Measurements from ENCODE around the gene SEC61G. TPM values are rescaled to one million over a fixed set of nuclear protein-coding genes. Genes with fewer than 3 reads are reported as not detected.

The SEC61G gene
- total and polyA plus RNA-seq, 10 donors, result 52.8 to 290 (median 178) TPM

DNA sequence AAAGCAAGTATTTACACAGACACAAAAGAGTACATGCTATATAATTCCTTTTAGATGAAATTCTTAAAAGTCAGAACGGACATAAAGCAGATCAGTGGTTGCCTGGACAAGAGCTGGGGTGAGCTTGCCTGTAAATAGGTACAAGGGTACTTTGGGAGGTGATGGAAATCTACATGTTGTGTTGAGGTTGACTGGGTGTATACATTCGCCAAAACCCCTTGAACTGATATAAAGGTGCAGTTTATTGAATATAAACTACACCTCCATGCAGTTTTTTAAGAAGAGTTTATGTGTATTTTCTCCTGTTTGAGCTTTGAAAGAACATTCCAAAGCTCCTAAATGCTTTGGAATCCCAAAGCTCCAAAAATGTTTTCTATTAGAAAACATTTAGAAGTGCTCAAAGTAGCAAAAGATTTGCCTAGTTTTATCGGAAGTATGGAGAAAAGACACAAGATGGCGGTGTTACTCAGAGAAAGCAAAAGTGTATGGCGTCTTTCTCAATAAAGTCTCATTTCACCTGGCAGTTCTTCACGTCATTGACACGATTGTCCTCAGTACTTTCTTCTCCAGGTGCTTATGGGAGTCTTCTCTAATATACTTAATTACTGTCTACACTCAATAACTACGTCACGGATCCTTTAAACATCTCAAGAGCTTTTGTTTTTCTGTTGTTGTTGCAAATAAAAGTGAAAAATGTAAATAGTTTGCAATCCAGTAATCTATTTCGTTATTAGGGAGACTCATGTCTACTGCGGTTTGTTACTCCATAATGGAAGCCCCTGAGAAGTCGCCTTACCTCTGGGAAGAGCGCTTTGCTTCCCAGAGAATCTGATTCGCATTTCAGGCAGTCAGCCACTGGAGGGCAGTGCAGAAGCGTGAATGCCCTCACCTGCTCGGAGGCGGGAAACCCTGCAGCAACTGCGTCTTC lies 14.7 kb upstream of the SEC61G start:
- Histone ChIP-seq H3K27me3 (replicated peaks in 1 of 7) (peaks cover 0 to 36% (median 0%) of the 10 kb centered on the region in 7 donors), H3K4me3 (peak overlapping the region in 6 of 8 donors; percentile 7 to 61 (median 28)), H3K9me3 (peaks cover 0 to 20% (median 15%) of the 10 kb centered on the region in 8 donors), H3K36me3 (no peaks in the 10 kb centered on the region), H3K27ac (peak overlapping the region in 3 of 8 donors; percentile 4 to 12 (median 6)), H3K4me1 (peaks cover 0 to 11% (median 3%) of the 10 kb centered on the region in 6 donors)
- WGBS, 5 donors, result 23 to 29% (median 26%) methylated on average over 18 of the region's 18 CpGs
- DNase-seq, result peak; percentile 86
- TF ChIP-seq POLR2A (IDR thresholded peaks at IDR 0.05) (no peak), POLR2AphosphoS5 (IDR thresholded peaks at IDR 0.05) (peak in 1 of 3 donors; percentile 42)
- TF ChIP-seq, protein P1, sequence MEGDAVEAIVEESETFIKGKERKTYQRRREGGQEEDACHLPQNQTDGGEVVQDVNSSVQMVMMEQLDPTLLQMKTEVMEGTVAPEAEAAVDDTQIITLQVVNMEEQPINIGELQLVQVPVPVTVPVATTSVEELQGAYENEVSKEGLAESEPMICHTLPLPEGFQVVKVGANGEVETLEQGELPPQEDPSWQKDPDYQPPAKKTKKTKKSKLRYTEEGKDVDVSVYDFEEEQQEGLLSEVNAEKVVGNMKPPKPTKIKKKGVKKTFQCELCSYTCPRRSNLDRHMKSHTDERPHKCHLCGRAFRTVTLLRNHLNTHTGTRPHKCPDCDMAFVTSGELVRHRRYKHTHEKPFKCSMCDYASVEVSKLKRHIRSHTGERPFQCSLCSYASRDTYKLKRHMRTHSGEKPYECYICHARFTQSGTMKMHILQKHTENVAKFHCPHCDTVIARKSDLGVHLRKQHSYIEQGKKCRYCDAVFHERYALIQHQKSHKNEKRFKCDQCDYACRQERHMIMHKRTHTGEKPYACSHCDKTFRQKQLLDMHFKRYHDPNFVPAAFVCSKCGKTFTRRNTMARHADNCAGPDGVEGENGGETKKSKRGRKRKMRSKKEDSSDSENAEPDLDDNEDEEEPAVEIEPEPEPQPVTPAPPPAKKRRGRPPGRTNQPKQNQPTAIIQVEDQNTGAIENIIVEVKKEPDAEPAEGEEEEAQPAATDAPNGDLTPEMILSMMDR (IDR thresholded peaks at IDR 0.05 in 8 of 11, conservative IDR thresholded peaks at IDR 0.05 in 3 of 11), result peak in 10 of 11 experiments; percentile 51 to 91 (median 80)
- intact Hi-C loops (cut with DNase I; ENCODE audit: low total_unique reads), result loop anchor here (5.0 kb wide), 2 partner anchors 484 to 644 kb away; no protein-coding TSS in a partner anchor

DNA sequence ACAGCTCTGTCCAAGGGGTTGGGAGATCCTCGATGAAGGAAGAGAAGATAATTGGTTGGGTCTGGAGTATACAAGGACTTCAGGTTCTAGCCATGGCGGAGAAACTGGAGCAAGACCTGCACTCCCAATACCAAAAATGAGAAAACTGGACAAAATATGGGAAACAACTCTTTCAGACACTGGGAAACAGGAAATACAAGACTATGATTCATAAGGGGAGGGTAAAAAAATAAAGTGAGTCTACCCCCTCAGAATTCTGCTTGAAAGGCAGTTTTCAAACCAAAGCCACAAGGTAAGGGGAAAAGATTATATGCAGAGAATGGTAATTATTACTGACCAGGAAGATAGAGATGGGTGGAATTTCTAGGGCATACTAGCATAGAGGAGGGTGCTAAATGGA lies 10.2 kb upstream of the SEC61G start:
- Histone ChIP-seq H3K4me1 (peaks cover 0 to 9% (median 3%) of the 10 kb centered on the region in 6 donors), H3K36me3 (no peaks in the 10 kb centered on the region), H3K27ac (no peak overlapping the region), H3K27me3 (replicated peaks in 1 of 7) (peaks cover 0 to 40% (median 0%) of the 10 kb centered on the region in 7 donors), H3K9me3 (no peaks in the 10 kb centered on the region), H3K4me3 (no peak overlapping the region)
- 83 to 98% (median 88%) methylated on average over 2 of the region's 2 CpGs for WGBS, 5 donors
- intact Hi-C loops (cut with DNase I; ENCODE audit: low total_unique reads), result no loop called here
- no peak for TF ChIP-seq POLR2AphosphoS5 (IDR thresholded peaks at IDR 0.05)
- no peak for TF ChIP-seq POLR2A (IDR thresholded peaks at IDR 0.05)
- TF ChIP-seq, protein P1 (IDR thresholded peaks at IDR 0.05 in 8 of 11, conservative IDR thresholded peaks at IDR 0.05 in 3 of 11), result no peak
- no peak for DNase-seq

DNA sequence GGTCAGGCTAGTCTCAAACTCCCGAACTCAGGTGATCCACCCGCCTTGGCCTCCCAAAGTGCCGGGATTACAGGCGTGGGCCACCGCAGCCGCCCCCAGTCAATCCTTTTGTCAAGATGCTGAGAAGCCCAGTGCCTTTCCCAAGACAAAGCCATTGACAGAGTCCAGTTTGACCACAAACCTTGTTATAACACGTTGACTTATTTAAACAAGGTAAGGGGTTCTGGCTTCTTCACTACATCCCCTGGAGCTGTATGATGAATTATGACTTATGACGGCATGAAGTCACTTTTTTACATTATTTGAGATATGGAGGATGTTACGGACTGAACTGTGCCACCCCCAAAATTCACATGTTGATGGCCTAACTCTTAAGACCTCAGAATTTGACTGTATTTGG lies 5.8 kb upstream of the SEC61G start:
- Histone ChIP-seq H3K27ac (no peak overlapping the region), H3K27me3 (replicated peaks in 1 of 7) (peaks cover 0 to 20% (median 0%) of the 10 kb centered on the region in 7 donors), H3K36me3 (no peaks in the 10 kb centered on the region), H3K4me1 (peaks cover 0 to 5% (median 2%) of the 10 kb centered on the region in 6 donors), H3K4me3 (no peak overlapping the region), H3K9me3 (no peaks in the 10 kb centered on the region)
- TF ChIP-seq POLR2AphosphoS5 (IDR thresholded peaks at IDR 0.05) (no peak), POLR2A (IDR thresholded peaks at IDR 0.05) (no peak)
- TF ChIP-seq, protein P1 (IDR thresholded peaks at IDR 0.05 in 8 of 11, conservative IDR thresholded peaks at IDR 0.05 in 3 of 11), result no peak
- DNase-seq, result no peak
- intact Hi-C loops (cut with DNase I; ENCODE audit: low total_unique reads), result no loop called here
- 90 to 95% (median 93%) methylated on average over 9 of the region's 9 CpGs for WGBS, 5 donors

DNA sequence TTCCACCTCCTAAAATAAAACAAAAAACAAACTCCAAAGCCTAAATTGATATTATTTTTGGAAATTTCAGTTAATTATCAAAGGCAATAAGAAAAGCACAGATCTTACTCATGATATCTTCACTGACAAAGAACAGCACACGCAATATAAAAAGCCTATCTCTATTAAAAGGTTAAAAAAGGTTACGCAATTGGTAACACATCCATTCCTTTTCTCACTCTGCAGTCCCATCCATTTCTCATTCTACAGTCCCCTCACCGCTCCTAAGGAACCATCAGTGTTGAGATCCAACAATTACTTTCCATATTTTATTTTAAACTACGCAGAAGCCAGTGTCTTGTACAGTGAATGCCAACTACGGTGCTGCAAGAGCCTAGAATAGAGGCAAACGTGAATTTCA lies 1.3 kb downstream of the SEC61G start:
- TF ChIP-seq POLR2AphosphoS5 (IDR thresholded peaks at IDR 0.05), result no peak
- no peak for TF ChIP-seq POLR2A (IDR thresholded peaks at IDR 0.05)
- TF ChIP-seq, protein P1 (IDR thresholded peaks at IDR 0.05 in 8 of 11, conservative IDR thresholded peaks at IDR 0.05 in 3 of 11), result no peak
- 70 to 88% (median 81%) methylated on average over 6 of the region's 6 CpGs for WGBS, 5 donors
- no peak for DNase-seq
- intact Hi-C loops (cut with DNase I; ENCODE audit: low total_unique reads), result loop anchor here (10.0 kb wide), 1 partner anchor 607 kb away; the partner anchor contains the start of gene LANCL2
- Histone ChIP-seq H3K36me3 (peaks cover 0 to 38% (median 18%) of the 10 kb centered on the region in 6 donors), H3K27me3 (replicated peaks in 1 of 7) (no peaks in the 10 kb centered on the region), H3K4me1 (peaks cover 14 to 58% (median 33%) of the 10 kb centered on the region in 6 donors), H3K9me3 (no peaks in the 10 kb centered on the region), H3K4me3 (peak overlapping the region in 7 of 8 donors; percentile 84 to 99 (median 97)), H3K27ac (no peak overlapping the region)

Measured in spleen (tissue), 11 donors.